GM21529 (cell line): Measurements from ENCODE around the gene CETP.

Experiments used
- ATAC-seq: cut with Tn5 transposase; IDR thresholded peaks from one replicate; pipeline ENCODE4 v1.9.1; 2021; ENCODE audit not compliant: unreplicated experiment

CETP gene

GRCh38 chr16:57016831-57017230, 55.1 kb downstream of the CETP start:
- no peak for ATAC-seq

DNA sequence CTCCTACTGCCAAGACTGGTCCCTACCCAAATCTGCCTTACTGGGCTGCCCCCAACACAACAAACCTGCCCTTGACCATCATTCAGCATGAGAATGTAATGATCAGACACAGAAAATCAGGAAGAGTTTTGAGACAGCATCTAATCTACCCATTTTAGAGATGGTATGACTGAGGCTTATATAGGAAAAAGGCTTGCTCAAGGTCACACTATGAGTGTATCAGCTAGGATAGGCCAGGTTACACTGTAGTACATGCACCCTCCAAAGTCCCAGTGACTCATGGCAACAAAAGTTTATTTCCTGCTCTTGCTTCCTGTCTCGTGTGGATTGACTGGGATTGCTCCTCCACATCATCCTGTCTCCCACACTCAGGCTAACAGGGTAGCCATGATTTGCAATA, 55.5 kb downstream of the CETP start:
- ATAC-seq = no peak

- no peak for ATAC-seq
Measured at GRCh38 chr16:57019746-57020145, 58.0 kb downstream of the CETP start.

DNA sequence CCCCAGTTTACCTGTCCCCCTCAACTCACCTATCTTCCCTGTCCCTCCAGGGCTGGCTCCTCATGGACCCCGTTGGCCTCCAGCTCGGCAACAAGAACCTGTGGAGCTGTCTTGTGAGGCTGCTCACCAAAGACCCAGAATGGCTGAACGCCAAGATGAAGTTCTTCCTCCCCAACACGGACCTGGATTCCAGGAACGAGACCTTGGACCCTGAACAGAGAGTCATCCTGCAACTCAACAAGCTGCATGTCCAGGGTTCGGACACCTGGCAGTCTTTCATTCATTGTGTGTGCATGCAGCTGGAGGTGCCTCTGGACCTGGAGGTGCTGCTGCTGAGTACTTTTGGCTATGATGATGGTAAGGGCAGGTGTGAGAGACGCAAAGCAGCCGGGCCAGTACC, 58.9 kb downstream of the CETP start:
- ATAC-seq = no peak

GRCh38 chr16:57021757-57022156, 60.0 kb downstream of the CETP start:
- ATAC-seq = no peak

DNA sequence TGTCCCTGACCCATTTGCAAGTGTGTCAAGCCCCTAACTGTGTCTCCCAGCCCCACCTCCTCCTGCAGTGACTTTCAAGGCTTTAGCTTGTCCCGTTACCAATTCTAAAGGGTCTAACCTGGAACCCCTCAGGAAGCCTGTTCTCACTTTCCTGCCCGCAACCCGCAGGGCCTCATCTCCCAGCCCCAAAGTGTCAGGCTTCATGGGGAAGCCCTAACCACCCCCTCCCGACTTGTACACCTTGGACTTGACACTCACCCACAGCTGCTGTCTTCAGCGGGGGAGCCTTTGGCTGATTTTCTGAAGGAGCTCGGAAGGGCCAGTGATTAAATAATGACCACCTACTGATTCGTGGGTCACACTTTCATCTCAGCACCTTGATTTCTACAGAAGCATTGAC, 60.7 kb downstream of the CETP start:
- no peak for ATAC-seq

GRCh38 chr16:57023541-57024249, 61.9 kb downstream of the CETP start:
- no peak for ATAC-seq

DNA sequence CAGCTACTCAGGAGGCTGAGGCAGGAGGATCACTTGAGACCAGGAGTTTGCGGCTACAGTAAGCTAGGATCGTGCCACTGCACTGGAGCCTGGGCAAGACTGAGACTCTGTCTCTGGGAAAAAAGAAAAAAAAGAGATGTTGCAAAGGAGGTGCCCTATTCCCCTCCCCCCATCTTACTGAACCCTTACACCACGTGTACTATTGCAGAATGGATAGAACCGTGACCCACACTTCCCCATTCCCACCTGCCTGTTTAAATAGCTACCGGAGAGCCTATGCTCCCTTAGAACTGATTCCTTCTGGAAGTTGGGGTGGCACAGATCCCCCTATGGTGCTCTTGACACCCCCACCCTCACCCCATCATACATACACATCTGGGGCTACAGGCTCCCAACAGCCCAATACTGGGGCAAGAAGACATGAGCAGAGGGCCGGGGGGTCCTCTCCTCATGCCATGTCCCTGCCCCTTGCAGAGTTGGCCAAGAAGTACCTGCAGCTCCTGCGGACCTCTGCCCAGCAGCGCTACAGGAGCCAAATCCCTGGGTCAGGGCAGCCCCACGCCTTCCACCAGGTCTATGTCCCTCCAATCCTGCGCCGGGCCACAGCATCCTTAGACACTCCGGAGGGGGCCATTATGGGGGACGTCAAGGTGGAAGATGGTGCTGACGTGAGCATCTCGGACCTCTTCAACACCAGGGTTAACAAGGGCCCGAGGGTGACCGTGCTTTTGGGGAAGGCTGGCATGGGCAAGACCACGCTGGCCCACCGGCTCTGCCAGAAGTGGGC, 63.3 kb downstream of the CETP start:
- no peak for ATAC-seq

- no peak for ATAC-seq
Measured at GRCh38 chr16:57025941-57026777, 64.4 kb downstream of the CETP start.

GRCh38 chr16:57026778-57027062, 65.0 kb downstream of the CETP start:
- ATAC-seq = no peak

GRCh38 chr16:57027067-57027466, 65.3 kb downstream of the CETP start:
- no peak for ATAC-seq

- ATAC-seq = no peak
Measured at GRCh38 chr16:57028086-57028485, 66.3 kb downstream of the CETP start.

DNA sequence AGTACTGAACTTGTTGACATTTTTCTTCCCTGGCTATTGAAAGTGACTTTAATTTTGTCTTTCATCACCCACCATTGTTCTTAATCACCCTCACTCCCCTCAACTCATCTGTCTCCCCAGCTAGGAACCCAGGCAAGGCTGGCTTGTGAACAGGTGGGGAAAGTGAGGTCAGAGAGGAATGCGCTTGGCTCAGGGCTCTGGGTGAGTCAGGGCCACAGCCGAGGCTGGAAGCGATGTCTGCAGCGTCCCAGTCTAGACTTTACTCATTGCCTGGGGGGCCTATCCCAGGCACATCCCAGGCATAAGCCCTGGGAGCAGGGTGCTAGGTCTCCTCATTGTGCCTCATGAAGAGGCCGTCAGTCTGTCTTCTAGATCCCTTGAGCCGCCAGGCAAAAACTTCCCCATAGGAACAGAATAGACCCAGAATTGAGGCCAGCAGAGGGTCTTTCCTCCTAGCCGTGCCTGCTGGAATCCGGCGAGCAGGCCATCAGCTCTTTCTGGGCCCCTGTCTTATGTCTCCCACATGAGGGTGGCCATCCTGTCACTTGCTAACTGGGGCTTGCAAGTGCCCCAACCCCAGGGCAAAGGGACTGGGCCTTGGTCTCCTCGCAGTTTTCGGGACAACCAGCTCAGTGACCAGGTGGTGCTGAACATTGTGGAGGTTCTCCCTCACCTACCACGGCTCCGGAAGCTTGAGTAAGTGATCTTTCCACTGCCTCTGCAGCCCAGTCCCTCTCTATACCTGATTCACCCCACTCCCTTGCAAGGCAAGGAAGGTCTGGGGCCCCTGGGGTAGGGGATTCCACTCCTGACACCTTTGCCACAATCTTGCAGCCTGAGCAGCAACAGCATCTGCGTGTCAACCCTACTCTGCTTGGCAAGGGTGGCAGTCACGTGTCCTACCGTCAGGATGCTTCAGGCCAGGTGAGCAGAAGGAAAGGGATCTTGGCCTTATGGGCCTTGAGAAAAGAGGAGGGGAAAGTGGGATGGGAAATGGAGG, 67.7 kb downstream of the CETP start:
- ATAC-seq = no peak

- no peak for ATAC-seq
Measured at GRCh38 chr16:57030346-57030902, 68.7 kb downstream of the CETP start.

DNA sequence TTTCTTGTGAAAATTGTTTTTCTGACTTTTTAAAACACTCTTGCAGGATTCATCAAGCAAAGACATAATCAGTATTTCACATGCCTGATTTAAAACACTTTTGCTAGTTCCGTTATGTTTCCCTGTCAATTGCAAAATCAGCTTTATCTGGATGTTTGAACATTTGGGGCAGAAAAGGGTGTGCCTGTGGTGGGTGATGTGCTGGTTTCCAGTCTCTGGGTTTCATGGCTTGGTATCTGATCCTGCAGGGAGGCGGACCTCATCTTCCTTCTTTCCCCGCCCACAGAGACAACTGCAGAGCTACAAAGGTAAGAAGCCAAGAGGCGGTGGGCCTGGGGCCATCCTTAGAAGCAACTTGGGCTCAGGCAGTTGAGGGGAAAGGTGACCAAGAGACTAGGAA, 69.4 kb downstream of the CETP start:
- no peak for ATAC-seq

DNA sequence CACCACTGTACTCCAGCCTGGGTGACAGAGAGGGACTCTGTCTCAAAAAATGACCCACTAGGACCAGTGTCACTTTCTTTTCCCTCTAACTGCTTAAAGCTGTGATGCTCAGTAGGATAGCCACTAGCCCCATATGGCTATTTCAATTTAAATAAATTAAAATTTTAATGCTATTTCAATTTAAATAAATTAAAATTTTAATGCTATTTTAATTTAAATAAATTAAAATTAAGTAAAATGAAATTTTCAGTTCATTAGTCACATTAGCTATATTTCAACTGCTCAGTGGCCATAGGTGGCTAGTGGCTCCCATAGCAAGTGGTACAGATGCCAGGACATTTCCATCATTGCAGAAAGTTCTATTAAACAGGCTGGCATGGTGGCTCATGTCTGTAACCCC, 70.6 kb downstream of the CETP start:
- ATAC-seq = no peak

- no peak for ATAC-seq
Measured at GRCh38 chr16:57032931-57033330, 71.2 kb downstream of the CETP start.
